GM12865 (cell line): ENCODE measurements around the gene NKD1.

ENCODE experiments used
- DNase-seq: peaks from one replicate; pipeline ENCODE4 v3.0.0; 2010; ENCODE audit warnings: low read depth
- H3K4me3 ChIP-seq: 2 replicates; pipeline ENCODE4 v1.5.1; 2011; ENCODE audit warnings: mild to moderate bottlenecking, low read depth, low read length, control low read depth
- CTCF ChIP-seq: IDR thresholded peaks from 2 replicates; pipeline ENCODE4 v1.5.1; 2011; ENCODE audit warnings: low read length, control low read depth, low read depth, inconsistent platforms; ENCODE audit not compliant: insufficient read depth; ENCODE audit errors: missing control alignments

The NKD1 gene

DNA sequence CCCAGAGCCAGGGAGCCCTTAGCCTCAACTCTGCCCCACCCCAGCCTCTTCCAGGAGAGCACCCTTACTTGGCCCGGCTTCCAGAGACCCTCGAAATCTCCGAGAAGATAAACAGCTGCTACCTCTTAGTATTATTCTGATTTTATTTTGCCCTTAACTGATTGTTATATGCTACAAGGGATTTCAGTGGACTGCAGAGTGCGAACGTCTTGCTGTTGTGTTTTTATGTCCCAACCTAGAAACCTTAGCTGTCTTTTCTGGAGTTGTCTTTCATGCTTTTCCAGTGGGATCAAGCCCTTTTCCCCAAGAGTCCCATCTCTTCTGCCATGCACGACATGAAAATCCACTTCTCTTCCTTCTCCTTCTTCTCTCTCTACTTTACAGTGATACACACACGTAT is 85.9 kb downstream of the NKD1 start:
- DNase-seq = no peak
- no peak for TF ChIP-seq CTCF
- no peak overlapping the region for H3K4me3 ChIP-seq

- no peak for DNase-seq
- no peak for TF ChIP-seq CTCF
Observed at GRCh38 chr16:50634947-50635346, 86.8 kb downstream of the NKD1 start.

DNA sequence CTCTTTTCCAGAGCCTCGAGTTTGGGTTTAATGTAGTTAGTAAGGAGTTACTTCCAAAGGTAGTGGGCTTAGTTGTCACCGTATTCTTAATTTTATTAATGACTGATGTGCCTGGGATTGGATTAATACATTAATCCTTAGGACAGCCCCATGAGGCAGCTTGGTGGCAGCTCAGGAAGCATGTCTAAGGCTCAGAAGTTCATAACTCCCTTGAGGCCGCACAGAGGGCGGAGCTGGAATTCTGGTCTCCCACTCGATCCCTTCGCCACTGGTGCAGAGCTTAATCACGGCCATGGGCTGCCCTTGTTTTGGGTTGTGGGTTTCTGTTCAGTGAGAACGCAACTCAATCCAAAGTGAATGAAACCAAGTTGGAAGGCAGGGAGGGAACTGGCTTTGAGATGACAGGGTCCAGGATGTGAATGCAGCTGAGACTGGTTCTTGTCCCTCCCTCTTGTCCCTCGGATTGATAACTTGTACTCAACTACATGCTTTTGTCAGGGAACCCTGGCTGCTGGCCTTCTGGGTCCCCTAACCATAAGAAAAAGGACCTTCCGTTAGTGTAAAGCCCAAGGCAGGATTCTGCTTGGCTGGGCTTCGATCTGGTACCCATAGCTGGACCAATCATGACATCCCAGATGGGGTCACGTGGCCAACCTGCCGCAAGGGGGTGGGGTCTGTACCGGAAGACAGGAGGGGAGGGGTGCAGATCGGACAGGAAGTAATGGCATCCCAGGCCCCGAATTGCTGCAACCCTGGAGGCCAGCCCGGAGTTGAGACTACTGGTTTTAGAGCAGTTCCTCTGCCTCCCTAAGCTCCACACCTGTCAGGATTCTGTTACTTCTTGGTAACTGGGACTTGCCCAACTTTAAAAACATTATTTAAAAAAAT is 87.6 kb downstream of the NKD1 start:
- H3K4me3 ChIP-seq = no peak overlapping the region
- peak; percentile 28 for DNase-seq
- no peak for TF ChIP-seq CTCF

More at GRCh38 chr16:50634947-50635346, 86.8 kb downstream of the NKD1 start:
- no peak overlapping the region for H3K4me3 ChIP-seq

DNA sequence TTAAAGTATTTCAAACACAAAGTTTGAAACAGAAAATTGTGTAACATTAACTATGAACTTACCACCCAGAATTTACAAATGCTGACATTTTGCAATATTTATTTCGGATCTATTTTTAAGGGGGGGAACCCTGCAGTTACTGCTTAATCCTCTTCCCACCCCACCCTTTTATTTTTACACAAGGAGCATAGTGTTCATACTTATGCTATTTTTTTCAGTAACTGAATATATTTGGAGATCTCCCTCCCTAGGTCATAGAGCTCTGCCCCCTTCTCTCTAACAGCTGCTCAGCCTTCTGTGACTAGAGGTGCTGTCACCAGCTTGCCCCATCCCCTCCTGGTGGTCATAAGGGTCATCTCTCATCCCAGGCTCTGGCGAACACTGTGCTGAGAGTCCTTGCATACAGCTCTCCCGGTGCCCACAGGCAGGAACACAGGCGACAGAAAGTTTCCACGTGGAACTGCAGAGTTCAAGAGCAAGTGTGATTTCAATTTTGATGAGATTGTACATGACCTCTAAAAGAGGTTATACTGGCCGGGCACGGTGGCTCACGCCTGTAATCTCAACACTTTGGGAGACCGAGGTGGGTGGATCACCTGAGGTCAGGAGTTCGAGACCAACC is 88.7 kb downstream of the NKD1 start:
- no peak for DNase-seq
- no peak overlapping the region for H3K4me3 ChIP-seq
- TF ChIP-seq CTCF = no peak

GRCh38 chr16:50637716-50638602 is 89.8 kb downstream of the NKD1 start:
- H3K4me3 ChIP-seq = no peak overlapping the region
- no peak for DNase-seq
- TF ChIP-seq CTCF = no peak

- DNase-seq = no peak
- TF ChIP-seq CTCF = no peak
- no peak overlapping the region for H3K4me3 ChIP-seq
Observed at GRCh38 chr16:50638816-50639670, 90.8 kb downstream of the NKD1 start.
